ENCODE results near the gene CLIC6. TPM values are rescaled to one million over a fixed set of nuclear protein-coding genes. Genes with fewer than 3 reads are reported as not detected.

Gene CLIC6
- total and polyA plus RNA-seq, 2 experiments from 2014 or later: 1.1 to 1.5 TPM

GRCh38 chr21:34695434-34695833 is 26.6 kb downstream of the CLIC6 start:
- H3K4me1 ChIP-seq (ENCODE audit: insufficient read depth): peaks cover 20% of the 10 kb centered on the region
- no peaks in the 10 kb centered on the region for H3K79me2 ChIP-seq (replicated peaks; ENCODE audit: insufficient read depth)
- no peak overlapping the region for H3K4me3 ChIP-seq
- H2AFZ ChIP-seq: no peak overlapping the region
- peaks cover 36% of the 10 kb centered on the region for H3K4me1 Mint-ChIP-seq
- H3K4me2 ChIP-seq: no peak overlapping the region
- no peak overlapping the region for H3K4me3 Mint-ChIP-seq
- H3K36me3 ChIP-seq (ENCODE audit: insufficient read depth): no peaks in the 10 kb centered on the region
- H3K36me3 Mint-ChIP-seq (ENCODE audit: low read depth): peaks cover 7% of the 10 kb centered on the region; the same call in 2 of the 3 replicates
- no peaks in the 10 kb centered on the region for H3K27me3 ChIP-seq (ENCODE audit: insufficient read depth)
- H3K9me2 ChIP-seq (ENCODE audit: insufficient read depth): peaks cover 7% of the 10 kb centered on the region; the same call in 1 of the 2 replicates
- TF ChIP-seq ZNF114 (CRISPR knock-in tag; IDR thresholded peaks at IDR 0.05) (no peak), JUNB (IDR thresholded peaks at IDR 0.05; ENCODE audit: unreplicated experiment) (no peak), CTCF (conservative IDR thresholded peaks at IDR 0.05; ENCODE audit: low read depth in 2 of 2) (no peak), CREB1 (CRISPR knock-in tag; IDR thresholded peaks at IDR 0.05; ENCODE audit: low read depth) (no peak), NANOG (IDR thresholded peaks at IDR 0.05; ENCODE audit: borderline replicate concordance) (no peak), ETS1 (IDR thresholded peaks at IDR 0.05) (no peak), ZNF462 (CRISPR knock-in tag; IDR thresholded peaks at IDR 0.05) (no peak), EZH2 (IDR thresholded peaks at IDR 0.05; ENCODE audit: low read depth, unreplicated experiment) (no peak), ZNF331 (CRISPR knock-in tag; IDR thresholded peaks at IDR 0.05; ENCODE audit: low read depth) (no peak), EZH2phosphoT487 (IDR thresholded peaks at IDR 0.05; ENCODE audit: unreplicated experiment) (no peak), REST (IDR thresholded peaks at IDR 0.05; ENCODE audit: unreplicated experiment) (no peak), POLR2AphosphoS5 (IDR thresholded peaks at IDR 0.05; ENCODE audit: low read depth) (no peak), STAT1 (IDR thresholded peaks at IDR 0.05; ENCODE audit: unreplicated experiment) (no peak)
- DNase-seq (ENCODE audit: low spot score) (no peak), ATAC-seq (no peak)
- no peak overlapping the region for H3K27ac Mint-ChIP-seq
- H3K27me3 Mint-ChIP-seq (ENCODE audit: insufficient read depth, low read depth, poor library complexity): peaks cover 9% of the 10 kb centered on the region
- no peak overlapping the region for H3K27ac ChIP-seq (ENCODE audit: low read depth)
- no peaks in the 10 kb centered on the region for H3F3A ChIP-seq (replicated peaks; ENCODE audit: low read depth)
- no peaks in the 10 kb centered on the region for H4K20me1 ChIP-seq (replicated peaks; ENCODE audit: insufficient read depth)
- H3K9me3 Mint-ChIP-seq: peaks cover 16% of the 10 kb centered on the region

Data from GM23338 (cell line).